HepG2 (cell line): ENCODE data around the gene ERBB3. TPM values are rescaled to one million over a fixed set of nuclear protein-coding genes. Genes with fewer than 3 reads are reported as not detected.

Experiments used
- CAMTA2 ChIP-seq: sonication (generic); formaldehyde crosslinking; IDR thresholded peaks from 2 replicates; pipeline ENCODE4 v1.4.0; 2020; ENCODE audit warnings: mild to moderate bottlenecking, missing genetic modification reagents, borderline replicate concordance
- CC2D1A ChIP-seq: sonication (generic); formaldehyde crosslinking; IDR thresholded peaks from 2 replicates; pipeline ENCODE4 v1.8.1; 2023; ENCODE audit warnings: mild to moderate bottlenecking, missing genetic modification reagents
- KDM6A ChIP-seq: IDR thresholded peaks from 2 replicates; pipeline ENCODE4 v1.6.1; 2016; ENCODE audit warnings: low read depth
- KIAA2018 ChIP-seq: sonication (generic); formaldehyde crosslinking; IDR thresholded peaks from 2 replicates; pipeline ENCODE4 v1.5.0; 2020; ENCODE audit warnings: mild to moderate bottlenecking, missing genetic modification reagents, borderline replicate concordance
- MAX ChIP-seq: IDR thresholded peaks from 2 replicates; pipeline ENCODE4 v1.6.1; 2012; ENCODE audit warnings: inconsistent platforms
- MIXL1 ChIP-seq: IDR thresholded peaks from 2 replicates; pipeline ENCODE4 v1.6.1; 2016
- NFE2L2 ChIP-seq: fragments of 150-350 bp; IDR thresholded peaks from 2 replicates; pipeline ENCODE4 v1.6.1; 2014; ENCODE audit warnings: low read length
- PATZ1 ChIP-seq: sonication (generic); formaldehyde crosslinking; IDR thresholded peaks from 2 replicates; pipeline ENCODE4 v1.4.0; 2020; ENCODE audit warnings: missing genetic modification reagents
- SOX6 ChIP-seq, 2 experiments: fragments of 450-650 bp in 1 of 2; sonication (generic) in 1 of 2; formaldehyde crosslinking in 1 of 2; IDR thresholded peaks; 2 replicates each; pipeline versions ENCODE4 v1.4.0 to v1.6.1; 2017 to 2020; ENCODE audit warnings: antibody characterized with exemption in 1 of 2, mild to moderate bottlenecking in 1 of 2, missing genetic modification reagents in 1 of 2
- TAF1 ChIP-seq: sonication (generic); formaldehyde crosslinking; IDR thresholded peaks from 2 replicates; pipeline ENCODE4 v1.4.0; 2020; ENCODE audit warnings: missing genetic modification reagents
- THYN1 ChIP-seq: sonication (generic); formaldehyde crosslinking; IDR thresholded peaks from 2 replicates; pipeline ENCODE4 v1.8.1; 2023; ENCODE audit warnings: low read depth, mild to moderate bottlenecking, moderate library complexity, missing genetic modification reagents, borderline replicate concordance
- ZBED4 ChIP-seq: sonication (generic); formaldehyde crosslinking; IDR thresholded peaks from 2 replicates; pipeline ENCODE4 v1.4.0; 2020; ENCODE audit warnings: missing genetic modification reagents, borderline replicate concordance
- ZFP90 ChIP-seq: sonication (generic); formaldehyde crosslinking; IDR thresholded peaks from 2 replicates; pipeline ENCODE4 v1.8.0; 2022; ENCODE audit warnings: missing genetic modification reagents, mild to moderate bottlenecking, inconsistent platforms, borderline replicate concordance
- ZNF264 ChIP-seq: sonication (generic); formaldehyde crosslinking; IDR thresholded peaks from 2 replicates; pipeline ENCODE4 v1.4.0; 2020; ENCODE audit warnings: missing genetic modification reagents
- ZNF550 ChIP-seq: sonication (generic); formaldehyde crosslinking; IDR thresholded peaks from 2 replicates; pipeline ENCODE4 v1.4.0; 2020; ENCODE audit warnings: mild to moderate bottlenecking, missing genetic modification reagents, borderline replicate concordance
- polyA plus RNA-seq, 8 experiments: library from polyadenylated mRNA; depleted of rRNA in 3 of 8; stranded (reverse) in 7 of 8; unstranded in 1 of 8; fragments of >200 nt; fragmentation: Illumina TruSeq in 4 of 8; extraction: Trizol in 4 of 8; gene quantifications; 2 replicates each; pipeline versions ENCODE4 v1.2.1 to v1.2.3, GENCODE V29; 2011 to 2016; ENCODE audit warnings: low read depth in 4 of 8, missing spikeins in 1 of 8, mixed read lengths in 1 of 8; ENCODE audit not compliant: insufficient read depth in 1 of 8
- total RNA-seq, 5 experiments: library from RNA; depleted of rRNA; stranded (reverse); fragments of >200 nt; fragmentation: Illumina TruSeq; extraction: Trizol; gene quantifications; 2 replicates each; pipeline ENCODE4 v1.2.3, GENCODE V29; 2016; ENCODE audit warnings: low read depth in 1 of 5

Gene ERBB3
- total and polyA plus RNA-seq, 2 of the 13 experiments (the other 11 are each of a cell fraction or from before 2014, with no cell fraction given): 93.6 to 358 TPM

GRCh38 chr12:56104815-56105608 is 25.0 kb downstream of the ERBB3 start (continued):
- TF ChIP-seq ZNF264 (CRISPR knock-in tag) (no peak), PATZ1 (CRISPR knock-in tag) (no peak), TAF1 (CRISPR knock-in tag) (no peak), THYN1 (CRISPR knock-in tag) (no peak), MAX (peak; percentile 83), ZFP90 (no peak), KDM6A (CRISPR knock-in tag) (no peak), SOX6 (IDR thresholded peaks at IDR 0.05) (no peak), SOX6 (CRISPR knock-in tag; IDR thresholded peaks at IDR 0.05) (no peak), CAMTA2 (CRISPR knock-in tag) (no peak), KIAA2018 (CRISPR knock-in tag) (no peak), CC2D1A (CRISPR knock-in tag) (no peak), ZNF550 (CRISPR knock-in tag) (no peak), ZBED4 (CRISPR knock-in tag) (no peak), NFE2L2 (no peak), MIXL1 (CRISPR knock-in tag) (no peak)
